Transverse colon (tissue), 4 donors: Measurements from ENCODE around the gene MAN2C1. TPM values are rescaled to one million over a fixed set of nuclear protein-coding genes. Genes with fewer than 3 reads are reported as not detected.
A peak's percentile ranks its signal among the peaks of the same experiment; 100 is the strongest.

Experiments
- DNase-seq: peaks from one replicate; pipeline ENCODE4 v3.0.0-alpha.2; 2019
- H3K27ac ChIP-seq, 4 donors: fragments of 200-600 bp; sonication (generic); 2 replicates each; pipeline ENCODE4 v1.5.1; 2016 to 2018; ENCODE audit warnings: inconsistent platforms in 4 of 4
- H3K27me3 ChIP-seq: fragments of 200-600 bp; sonication (generic); 2 replicates; pipeline ENCODE4 v1.5.1; 2017; ENCODE audit warnings: inconsistent platforms
- H3K36me3 ChIP-seq, 4 donors: fragments of 200-600 bp; sonication (generic); 2 replicates each; pipeline ENCODE4 v1.5.1; 2017 to 2019; ENCODE audit warnings: inconsistent platforms in 4 of 4
- H3K4me1 ChIP-seq, 4 donors: fragments of 200-600 bp; sonication (generic); 2 replicates each; pipeline ENCODE4 v1.5.1; 2017 to 2020; ENCODE audit warnings: inconsistent platforms in 4 of 4
- H3K4me3 ChIP-seq, 4 donors: fragments of 200-600 bp; sonication (generic); 1 replicate in 1 of 4; 2 replicates in 3 of 4; pipeline versions ENCODE4 v1.5.1 to v1.6.1; 2017 to 2019; ENCODE audit warnings: inconsistent platforms in 4 of 4
- H3K9me3 ChIP-seq, 2 donors: fragments of 200-600 bp; sonication (generic); 2 replicates each; pipeline ENCODE4 v1.5.1; 2017 to 2019; ENCODE audit warnings: inconsistent platforms in 2 of 2
- EP300 ChIP-seq: sonication (generic); formaldehyde crosslinking; IDR thresholded peaks from one replicate; pipeline ENCODE4 v1.6.1; 2017; ENCODE audit warnings: antibody characterized with exemption, low read depth
- POLR2A ChIP-seq: fragments of 450-650 bp; IDR thresholded peaks from one replicate; pipeline ENCODE4 v1.6.1; 2016; ENCODE audit warnings: antibody characterized with exemption, mild to moderate bottlenecking, moderate library complexity
- POLR2AphosphoS5 ChIP-seq, 3 donors: sonication (generic); formaldehyde crosslinking; IDR thresholded peaks; one replicate each; pipeline ENCODE4 v1.6.1; 2016; ENCODE audit warnings: antibody characterized with exemption in 3 of 3
- WGBS, 2 donors: methylation state at CpG; one replicate each; pipeline ENCODE4 v1.1.5; 2018; ENCODE audit warnings: low coverage in 1 of 2; 5-methylcytosine and 5-hydroxymethylcytosine counted together
- in situ Hi-C, 4 donors: fragments of 200-750 bp; cut with MboI; loops; one replicate each; pipeline versions ENCODE4 v1.15.0 to v1.15.1; 2017; ENCODE audit warnings: low sequenced_read_pairs in 3 of 4, low pct_ligation_motif_present in 1 of 4, low pct_unique_long_range_greater_than_20kb in 1 of 4
- intact Hi-C: fragments of 100-400 bp; cut with DNase I; formaldehyde crosslinking; loops from one replicate; pipeline ENCODE4 v1.15.1; 2023; ENCODE audit warnings: low total_unique reads
- total RNA-seq, 4 donors: library from RNA; depleted of rRNA; stranded (reverse); fragments of >200 nt; gene quantifications; one replicate each; pipeline ENCODE4 v1.1.0, GENCODE V29; 2016
- TF ChIP-seq, protein P1 (sequence below), 5 experiments: fragments of 200-600 bp in 3 of 5; fragments of 450-650 bp in 2 of 5; sonication (generic) in 3 of 5; IDR thresholded peaks; 1 replicate in 2 of 5; 2 replicates in 3 of 5; pipeline ENCODE4 v1.5.1; 2016 to 2017; ENCODE audit warnings: antibody characterized with exemption in 5 of 5, inconsistent platforms in 3 of 5, mild to moderate bottlenecking in 2 of 5, moderate library complexity in 1 of 5

MAN2C1 gene
- total RNA-seq, 4 donors from 2014 or later, result 215 to 559 (median 411) TPM

DNA sequence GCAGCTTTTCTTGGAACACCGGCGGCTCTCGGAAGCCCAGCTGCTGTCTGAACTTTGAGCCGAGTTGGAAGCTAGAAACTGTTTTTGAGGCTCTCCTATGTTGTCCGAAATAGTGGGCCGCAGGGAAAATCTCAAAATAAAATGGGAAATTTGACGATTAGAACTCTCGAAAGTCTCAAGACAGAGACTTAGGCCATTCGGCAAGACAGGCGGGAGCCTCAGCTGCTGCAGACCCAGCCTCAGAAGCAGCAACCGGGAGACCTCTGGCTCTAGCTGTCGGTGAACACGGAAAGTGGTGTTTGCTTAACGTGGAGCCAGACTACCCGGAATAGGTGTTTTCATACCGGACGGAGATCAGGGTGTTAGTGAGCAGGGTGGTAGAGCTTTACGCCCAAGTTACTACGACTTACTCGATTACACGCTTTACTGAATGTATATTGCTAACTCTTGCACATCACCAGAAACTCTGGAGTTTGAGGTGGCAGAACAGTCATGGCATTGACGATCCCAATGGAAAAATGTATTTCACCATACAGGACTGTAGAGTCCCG is 357 bp upstream of the MAN2C1 start:
- Histone ChIP-seq H3K4me3 (peak overlapping the region; percentile 43 to 86 (median 83)), H3K9me3 (no peaks in the 10 kb centered on the region), H3K27me3 (no peaks in the 10 kb centered on the region), H3K36me3 (peaks cover 0 to 21% (median 7%) of the 10 kb centered on the region in 4 donors), H3K27ac (peak overlapping the region; percentile 94 to 99 (median 99)), H3K4me1 (peaks cover 8 to 22% (median 18%) of the 10 kb centered on the region in 4 donors)
- in situ Hi-C loops, result loop anchor here in 3 of 4 donors (10.0 to 25.0 kb wide), 2 partner anchors 86 to 269 kb away; partner anchors contain the start of genes IMP3 (in 3 of the 3), SNUPN (in 3 of the 3), SNX33 (in 3 of the 3) and SIN3A (in 1 of the 3)
- intact Hi-C loops, result no loop called here
- TF ChIP-seq, protein P1, sequence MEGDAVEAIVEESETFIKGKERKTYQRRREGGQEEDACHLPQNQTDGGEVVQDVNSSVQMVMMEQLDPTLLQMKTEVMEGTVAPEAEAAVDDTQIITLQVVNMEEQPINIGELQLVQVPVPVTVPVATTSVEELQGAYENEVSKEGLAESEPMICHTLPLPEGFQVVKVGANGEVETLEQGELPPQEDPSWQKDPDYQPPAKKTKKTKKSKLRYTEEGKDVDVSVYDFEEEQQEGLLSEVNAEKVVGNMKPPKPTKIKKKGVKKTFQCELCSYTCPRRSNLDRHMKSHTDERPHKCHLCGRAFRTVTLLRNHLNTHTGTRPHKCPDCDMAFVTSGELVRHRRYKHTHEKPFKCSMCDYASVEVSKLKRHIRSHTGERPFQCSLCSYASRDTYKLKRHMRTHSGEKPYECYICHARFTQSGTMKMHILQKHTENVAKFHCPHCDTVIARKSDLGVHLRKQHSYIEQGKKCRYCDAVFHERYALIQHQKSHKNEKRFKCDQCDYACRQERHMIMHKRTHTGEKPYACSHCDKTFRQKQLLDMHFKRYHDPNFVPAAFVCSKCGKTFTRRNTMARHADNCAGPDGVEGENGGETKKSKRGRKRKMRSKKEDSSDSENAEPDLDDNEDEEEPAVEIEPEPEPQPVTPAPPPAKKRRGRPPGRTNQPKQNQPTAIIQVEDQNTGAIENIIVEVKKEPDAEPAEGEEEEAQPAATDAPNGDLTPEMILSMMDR (IDR thresholded peaks at IDR 0.05), result no peak
- TF ChIP-seq POLR2A, result no peak
- TF ChIP-seq POLR2AphosphoS5 (IDR thresholded peaks at IDR 0.05), result no peak
- TF ChIP-seq EP300, result no peak
- DNase-seq, result peak; percentile 38
- 0 to 2% methylated on average over 3 to 23 of the region's 23 CpGs for WGBS, 2 donors

DNA sequence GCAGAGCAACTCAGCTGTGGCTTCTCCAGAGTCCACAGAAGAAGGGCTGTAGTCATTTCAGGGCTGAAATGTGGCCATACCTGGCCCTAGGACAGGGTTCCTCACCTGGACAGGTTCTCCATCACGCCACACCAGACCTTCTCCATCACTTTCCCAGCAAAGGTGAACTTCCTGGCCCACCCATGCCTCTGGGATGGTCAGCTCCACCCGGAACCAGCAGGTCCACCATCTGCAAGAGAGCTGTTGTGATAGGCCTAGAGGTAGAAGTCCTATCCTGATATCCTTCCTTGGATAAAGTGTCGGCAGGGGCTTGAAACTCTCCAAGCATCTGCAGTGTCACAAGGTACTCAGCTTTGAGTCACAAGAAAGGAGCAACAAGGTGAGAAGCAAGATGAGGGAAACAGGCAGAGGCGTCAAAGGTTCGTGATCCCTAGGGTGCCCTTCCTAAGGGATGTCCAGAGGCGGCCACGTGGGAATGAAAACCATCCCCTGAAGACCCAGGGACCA is 948 bp downstream of the MAN2C1 start:
- TF ChIP-seq POLR2AphosphoS5 (IDR thresholded peaks at IDR 0.05) (no peak), EP300 (no peak), POLR2A (no peak)
- TF ChIP-seq, protein P1 (IDR thresholded peaks at IDR 0.05), result peak in 1 of 5 experiments; percentile 56
- WGBS, 2 donors, result 20 to 38% methylated on average over 5 to 7 of the region's 7 CpGs
- H3K27ac ChIP-seq, result peak overlapping the region; percentile 94 to 99 (median 99)
- H3K4me1 ChIP-seq, result peaks cover 8 to 22% (median 18%) of the 10 kb centered on the region in 4 donors
- H3K27me3 ChIP-seq, result no peaks in the 10 kb centered on the region
- peak overlapping the region in 3 of 4 donors; percentile 81 to 86 (median 85) for H3K4me3 ChIP-seq
- H3K9me3 ChIP-seq, result no peaks in the 10 kb centered on the region
- no peak for DNase-seq
- in situ Hi-C loops, result loop anchor here in 3 of 4 donors (10.0 to 25.0 kb wide), 2 partner anchors 87 to 270 kb away; partner anchors contain the start of genes IMP3 (in 3 of the 3), SNUPN (in 3 of the 3), SNX33 (in 3 of the 3) and SIN3A (in 1 of the 3)
- H3K36me3 ChIP-seq, result peaks cover 0 to 18% (median 7%) of the 10 kb centered on the region in 4 donors
- intact Hi-C loops, result no loop called here

DNA sequence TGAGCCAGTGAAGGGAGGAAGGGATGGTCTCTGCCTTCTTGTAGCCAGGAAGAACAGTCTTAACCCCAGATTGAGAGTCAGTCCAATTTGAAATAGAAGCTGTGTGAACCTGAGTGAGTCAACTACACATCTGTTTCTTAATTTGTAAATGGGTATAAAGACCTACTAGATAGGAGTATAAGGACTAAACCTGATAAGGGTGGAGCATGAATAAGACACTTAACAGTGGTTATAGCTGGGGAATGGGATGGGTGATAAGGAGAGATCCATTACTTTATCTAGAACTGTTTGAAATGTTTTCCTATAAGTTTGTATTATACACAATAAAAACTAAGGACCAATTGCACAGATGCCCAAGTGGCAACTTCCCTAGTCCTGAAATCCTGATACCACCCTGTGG is 1.4 kb downstream of the MAN2C1 start:
- Histone ChIP-seq H3K4me3 (no peak overlapping the region), H3K36me3 (peaks cover 0 to 17% (median 7%) of the 10 kb centered on the region in 4 donors), H3K9me3 (no peaks in the 10 kb centered on the region), H3K27ac (no peak overlapping the region), H3K4me1 (peaks cover 8 to 22% (median 18%) of the 10 kb centered on the region in 4 donors), H3K27me3 (no peaks in the 10 kb centered on the region)
- DNase-seq, result no peak
- TF ChIP-seq, protein P1 (IDR thresholded peaks at IDR 0.05), result no peak
- TF ChIP-seq POLR2A (no peak), EP300 (no peak), POLR2AphosphoS5 (IDR thresholded peaks at IDR 0.05) (no peak)
- intact Hi-C loops, result no loop called here
- in situ Hi-C loops, result loop anchor here in 3 of 4 donors (10.0 to 25.0 kb wide), 2 partner anchors 88 to 270 kb away; partner anchors contain the start of genes IMP3 (in 3 of the 3), SNUPN (in 3 of the 3), SNX33 (in 3 of the 3) and SIN3A (in 1 of the 3)

DNA sequence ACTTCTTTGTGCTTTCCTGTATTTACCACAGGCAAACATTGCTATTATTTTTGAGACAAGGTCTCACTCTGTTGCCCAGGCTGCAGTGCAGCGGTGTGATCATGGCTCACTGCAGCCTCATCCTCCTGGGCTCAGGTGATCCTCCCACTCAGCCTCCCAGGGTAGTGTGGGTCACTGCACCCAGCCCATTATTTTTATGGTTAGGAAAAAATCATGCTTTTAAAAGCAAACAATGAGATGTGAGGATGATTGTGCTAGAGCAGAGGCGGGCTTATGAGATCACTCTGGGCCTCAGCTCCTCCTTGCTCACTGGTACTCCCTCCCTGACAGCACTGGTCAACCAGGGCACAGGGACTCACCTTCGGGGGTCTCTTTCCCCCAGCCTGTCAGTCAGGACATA is 2.2 kb downstream of the MAN2C1 start:
- Histone ChIP-seq H3K36me3 (peaks cover 0 to 12% (median 5%) of the 10 kb centered on the region in 4 donors), H3K4me3 (no peak overlapping the region), H3K4me1 (peaks cover 8 to 22% (median 18%) of the 10 kb centered on the region in 4 donors), H3K27ac (no peak overlapping the region), H3K9me3 (no peaks in the 10 kb centered on the region), H3K27me3 (no peaks in the 10 kb centered on the region)
- WGBS, 2 donors, result 95 to 100% methylated on average over 1 to 3 of the region's 3 CpGs
- intact Hi-C loops (no loop called here), in situ Hi-C loops (loop anchor here in 3 of 4 donors (10.0 to 25.0 kb wide), 2 partner anchors 89 to 271 kb away; partner anchors contain the start of genes IMP3 (in 3 of the 3), SNUPN (in 3 of the 3), SNX33 (in 3 of the 3) and SIN3A (in 1 of the 3))
- no peak for DNase-seq
- TF ChIP-seq, protein P1 (IDR thresholded peaks at IDR 0.05), result no peak
- TF ChIP-seq EP300, result no peak
- no peak for TF ChIP-seq POLR2A
- no peak for TF ChIP-seq POLR2AphosphoS5 (IDR thresholded peaks at IDR 0.05)
